Neural progenitor cell (in vitro differentiated cells): Measurements from ENCODE around the gene TNFSF13. TPM values are rescaled to one million over a fixed set of nuclear protein-coding genes. Genes with fewer than 3 reads are reported as not detected.

Source experiments
- DNase-seq: peaks from one replicate; pipeline ENCODE4 v3.0.0-alpha.2; 2016; ENCODE audit warnings: low spot score
- H2AFZ ChIP-seq: fragments of 200-600 bp; sonication (generic); replicated peaks from 2 replicates; pipeline ENCODE4 v1.6.1; 2016; ENCODE audit warnings: antibody characterized with exemption
- H3F3A ChIP-seq: fragments of 200-600 bp; sonication (generic); 2 replicates; pipeline ENCODE4 v1.6.1; 2016; ENCODE audit warnings: antibody characterized with exemption, low read depth
- H3K27ac ChIP-seq: fragments of 200-600 bp; sonication (generic); 2 replicates; pipeline ENCODE4 v1.5.1; 2016; ENCODE audit warnings: mild to moderate bottlenecking
- H3K27me3 ChIP-seq: fragments of 200-600 bp; sonication (generic); 2 replicates; pipeline ENCODE4 v1.6.1; 2016; ENCODE audit warnings: mild to moderate bottlenecking, moderate library complexity
- H3K36me3 ChIP-seq: fragments of 200-600 bp; sonication (generic); 2 replicates; pipeline ENCODE4 v1.5.1; 2016
- H3K4me1 ChIP-seq: fragments of 200-600 bp; sonication (generic); 2 replicates; pipeline ENCODE4 v1.6.1; 2016; ENCODE audit warnings: mixed run types
- H3K4me2 ChIP-seq: fragments of 200-600 bp; sonication (generic); 2 replicates; pipeline ENCODE4 v1.6.1; 2016
- H3K4me3 ChIP-seq: fragments of 200-600 bp; sonication (generic); 2 replicates; pipeline ENCODE4 v1.5.1; 2016
- H3K79me2 ChIP-seq: fragments of 200-600 bp; sonication (generic); 2 replicates; pipeline ENCODE4 v1.6.1; 2016; ENCODE audit warnings: low read depth
- H3K9ac ChIP-seq: fragments of 200-600 bp; sonication (generic); 2 replicates; pipeline ENCODE4 v1.6.1; 2016
- H3K9me3 ChIP-seq: fragments of 200-600 bp; sonication (generic); 2 replicates; pipeline ENCODE4 v1.5.1; 2016; ENCODE audit warnings: low read depth
- H4K20me1 ChIP-seq: fragments of 200-600 bp; sonication (generic); 2 replicates; pipeline ENCODE4 v1.6.1; 2016; ENCODE audit warnings: low read depth
- H3K27ac Mint-ChIP-seq: 3 replicates; pipeline ENCODE4 v1.8.0; 2021; ENCODE audit warnings: mixed read lengths
- H3K27me3 Mint-ChIP-seq: 2 replicates; pipeline ENCODE4 v1.8.0; 2022; ENCODE audit warnings: low read depth, mild to moderate bottlenecking, inconsistent platforms, moderate library complexity, mixed read lengths; ENCODE audit not compliant: insufficient read depth
- H3K36me3 Mint-ChIP-seq: 3 replicates; pipeline ENCODE4 v1.8.0; 2021; ENCODE audit warnings: mixed read lengths
- H3K4me1 Mint-ChIP-seq: 3 replicates; pipeline ENCODE4 v1.8.0; 2021; ENCODE audit warnings: mixed read lengths
- H3K4me3 Mint-ChIP-seq: 3 replicates; pipeline ENCODE4 v1.8.0; 2021; ENCODE audit warnings: mild to moderate bottlenecking, moderate library complexity, mixed read lengths
- H3K9me3 Mint-ChIP-seq: 3 replicates; pipeline ENCODE4 v1.8.0; 2020; ENCODE audit warnings: mixed read lengths
- CTCF ChIP-seq: fragments of 200-600 bp; sonication (generic); IDR thresholded peaks from 2 replicates; pipeline ENCODE4 v1.5.1; 2017; ENCODE audit warnings: antibody characterized with exemption, mild to moderate bottlenecking
- EZH2 ChIP-seq: fragments of 200-600 bp; sonication (generic); IDR thresholded peaks from 2 replicates; pipeline ENCODE4 v1.6.1; 2017; ENCODE audit warnings: antibody characterized with exemption, mild to moderate bottlenecking, moderate library complexity
- EZH2phosphoT487 ChIP-seq: fragments of 200-600 bp; sonication (generic); IDR thresholded peaks from 2 replicates; pipeline ENCODE4 v1.6.1; 2017; ENCODE audit warnings: antibody characterized with exemption
- total RNA-seq: library from RNA; depleted of rRNA; stranded (reverse); fragments of >200 nt; gene quantifications from 2 replicates; pipeline ENCODE4 v1.2.3, GENCODE V29; 2015; ENCODE audit warnings: low replicate concordance

TNFSF13 gene
- total RNA-seq, 1 donor from 2014 or later: not detected

- Mint-ChIP-seq H3K36me3 (peaks cover 16% of the 10 kb centered on the region), H3K27me3 (peaks cover 2% of the 10 kb centered on the region), H3K4me3 (no peak overlapping the region), H3K9me3 (no peaks in the 10 kb centered on the region), H3K27ac (no peak overlapping the region), H3K4me1 (no peaks in the 10 kb centered on the region)
- Histone ChIP-seq H3K4me3 (no peak overlapping the region), H3K27me3 (no peaks in the 10 kb centered on the region), H3K27ac (no peak overlapping the region), H3K4me1 (no peaks in the 10 kb centered on the region), H4K20me1 (peaks cover 9% of the 10 kb centered on the region), H2AFZ (no peak overlapping the region), H3F3A (peaks cover 19% of the 10 kb centered on the region), H3K9me3 (no peaks in the 10 kb centered on the region), H3K79me2 (no peaks in the 10 kb centered on the region), H3K9ac (no peak overlapping the region), H3K36me3 (no peaks in the 10 kb centered on the region), H3K4me2 (no peak overlapping the region)
- TF ChIP-seq EZH2phosphoT487 (no peak), CTCF (no peak), EZH2 (no peak)
- DNase-seq: no peak
Observed at GRCh38 chr17:7515911-7516610, 42.5 kb upstream of the TNFSF13 start.

GRCh38 chr17:7523033-7523432, 35.5 kb upstream of the TNFSF13 start:
- no peaks in the 10 kb centered on the region for H4K20me1 ChIP-seq
- H2AFZ ChIP-seq: no peak overlapping the region
- no peak overlapping the region for H3K27ac Mint-ChIP-seq
- no peaks in the 10 kb centered on the region for H3K4me1 Mint-ChIP-seq
- no peaks in the 10 kb centered on the region for H3K36me3 ChIP-seq
- no peak overlapping the region for H3K27ac ChIP-seq
- no peaks in the 10 kb centered on the region for H3K36me3 Mint-ChIP-seq
- peaks cover 11% of the 10 kb centered on the region for H3K9me3 Mint-ChIP-seq
- peaks cover 6% of the 10 kb centered on the region for H3K27me3 Mint-ChIP-seq
- H3K27me3 ChIP-seq: no peaks in the 10 kb centered on the region
- no peak overlapping the region for H3K4me3 ChIP-seq
- no peaks in the 10 kb centered on the region for H3K4me1 ChIP-seq
- no peaks in the 10 kb centered on the region for H3K79me2 ChIP-seq
- H3K4me2 ChIP-seq: no peak overlapping the region
- peak; percentile 39 for DNase-seq
- TF ChIP-seq CTCF (peak; percentile 53), EZH2 (no peak), EZH2phosphoT487 (no peak)
- H3K9ac ChIP-seq: no peak overlapping the region
- no peak overlapping the region for H3K4me3 Mint-ChIP-seq
- H3K9me3 ChIP-seq: no peaks in the 10 kb centered on the region
- peaks cover 3% of the 10 kb centered on the region for H3F3A ChIP-seq

- Mint-ChIP-seq H3K9me3 (peaks cover 19% of the 10 kb centered on the region), H3K27ac (no peak overlapping the region), H3K4me3 (no peak overlapping the region), H3K4me1 (peaks cover 2% of the 10 kb centered on the region), H3K27me3 (peaks cover 6% of the 10 kb centered on the region), H3K36me3 (no peaks in the 10 kb centered on the region)
- no peak overlapping the region for H3K4me3 ChIP-seq
- H3K9me3 ChIP-seq: peaks cover 10% of the 10 kb centered on the region
- no peak for TF ChIP-seq EZH2
- TF ChIP-seq CTCF: no peak
- no peak for TF ChIP-seq EZH2phosphoT487
- no peaks in the 10 kb centered on the region for H3K79me2 ChIP-seq
- no peaks in the 10 kb centered on the region for H3K27me3 ChIP-seq
- no peaks in the 10 kb centered on the region for H3F3A ChIP-seq
- H2AFZ ChIP-seq: no peak overlapping the region
- no peak overlapping the region for H3K4me2 ChIP-seq
- no peaks in the 10 kb centered on the region for H3K4me1 ChIP-seq
- no peak overlapping the region for H3K9ac ChIP-seq
- H3K36me3 ChIP-seq: no peaks in the 10 kb centered on the region
- no peaks in the 10 kb centered on the region for H4K20me1 ChIP-seq
- no peak for DNase-seq
- no peak overlapping the region for H3K27ac ChIP-seq
Observed at GRCh38 chr17:7528842-7529241, 29.7 kb upstream of the TNFSF13 start.
